GM21528 (cell line): ENCODE results near the gene CD300LB.
"Not testable (repeated sequence)": the region's sequence is repeated elsewhere in the genome, so short reads cannot be mapped to it uniquely, and the experiment has no call there.

Experiments
- ATAC-seq: cut with Tn5 transposase; IDR thresholded peaks from one replicate; pipeline ENCODE4 v1.9.1; 2021; ENCODE audit warnings: mild to moderate bottlenecking, moderate library complexity; ENCODE audit not compliant: unreplicated experiment, low FRiP score

Gene CD300LB

GRCh38 chr17:74531231-74531761 is at the start of gene CD300LB:
CD300LB (minus strand) TSS chr17:74531475; CDS start chr17:74531350, 125 bp downstream.
- ATAC-seq = no peak

- no peak for ATAC-seq
Measured at GRCh38 chr17:74579900-74580299, 48.6 kb upstream of the CD300LB start.

- no peak for ATAC-seq
Measured at GRCh38 chr17:74578979-74579378, 47.7 kb upstream of the CD300LB start.

- ATAC-seq = no peak
Measured at GRCh38 chr17:74574489-74575142, 43.3 kb upstream of the CD300LB start.

- ATAC-seq = not testable (repeated sequence)
Measured at GRCh38 chr17:74573635-74574034, 42.4 kb upstream of the CD300LB start.

GRCh38 chr17:74573169-74573568 is 41.9 kb upstream of the CD300LB start:
- ATAC-seq = no peak

- no peak for ATAC-seq
Measured at GRCh38 chr17:74571621-74572270, 40.5 kb upstream of the CD300LB start.

- ATAC-seq = no peak
Measured at GRCh38 chr17:74569020-74570003, 38.0 kb upstream of the CD300LB start.

- ATAC-seq = no peak
Measured at GRCh38 chr17:74568106-74568873, 37.0 kb upstream of the CD300LB start.

- no peak for ATAC-seq
Measured at GRCh38 chr17:74567397-74567796, 36.1 kb upstream of the CD300LB start, which contains the start of gene CD300H. CD300H (minus strand) TSS chr17:74567509.

- ATAC-seq = no peak
Measured at GRCh38 chr17:74566132-74566753, 35.0 kb upstream of the CD300LB start.

GRCh38 chr17:74565126-74565525 is 33.9 kb upstream of the CD300LB start:
- ATAC-seq = no peak

GRCh38 chr17:74563358-74563757 is 32.1 kb upstream of the CD300LB start:
- ATAC-seq = no peak

GRCh38 chr17:74561586-74561985 is 30.3 kb upstream of the CD300LB start:
- ATAC-seq = no peak

GRCh38 chr17:74558882-74559519 is 27.7 kb upstream of the CD300LB start:
- no peak for ATAC-seq

- not testable (repeated sequence) for ATAC-seq
Measured at GRCh38 chr17:74558402-74558801, 27.1 kb upstream of the CD300LB start.

GRCh38 chr17:74555427-74555940 is 24.2 kb upstream of the CD300LB start:
- ATAC-seq = no peak

- no peak for ATAC-seq
Measured at GRCh38 chr17:74554909-74555308, 23.6 kb upstream of the CD300LB start.

GRCh38 chr17:74552037-74552436 is 20.8 kb upstream of the CD300LB start:
- ATAC-seq = no peak
